Measurements from ENCODE around the gene SLC25A19. TPM values are rescaled to one million over a fixed set of nuclear protein-coding genes. Genes with fewer than 3 reads are reported as not detected.

SLC25A19 gene
- 42.6 TPM for polyA plus RNA-seq (2012; ENCODE audit: insufficient read length, low read depth)

GRCh38 chr17:75289115-75289831 is at the start of gene SLC25A19:
SLC25A19 (minus strand) TSS chr17:75289433; CDS start chr17:75286764, 2,669 bp downstream.
- peak; percentile 63; the same call in 1 of the 2 replicates for TF ChIP-seq TAF1 (IDR thresholded peaks at IDR 0.05; ENCODE audit: borderline replicate concordance, insufficient read depth, low read length)
- TF ChIP-seq FOXP2 (optimal IDR thresholded peaks at IDR 0.05; ENCODE audit: borderline replicate concordance, extremely low read depth, extremely low read length, insufficient read depth): peak; percentile 77
- peak; percentile 87 for TF ChIP-seq POLR2AphosphoS5 (IDR thresholded peaks at IDR 0.05; ENCODE audit: low read depth, low read length)
- no peak for TF ChIP-seq REST (IDR thresholded peaks at IDR 0.05; ENCODE audit: insufficient read depth in 1 of 2, low read depth in 2 of 2, low read length in 2 of 2)
- peak; percentile 35; the same call in 1 of the 2 replicates for TF ChIP-seq SIN3A (IDR thresholded peaks at IDR 0.05; ENCODE audit: borderline replicate concordance, insufficient read depth, low read length)

- no peak for TF ChIP-seq TAF1 (IDR thresholded peaks at IDR 0.05; ENCODE audit: borderline replicate concordance, insufficient read depth, low read length)
- TF ChIP-seq REST (IDR thresholded peaks at IDR 0.05; ENCODE audit: insufficient read depth in 1 of 2, low read depth in 2 of 2, low read length in 2 of 2): no peak
- no peak for TF ChIP-seq FOXP2 (optimal IDR thresholded peaks at IDR 0.05; ENCODE audit: borderline replicate concordance, extremely low read depth, extremely low read length, insufficient read depth)
- TF ChIP-seq SIN3A (IDR thresholded peaks at IDR 0.05; ENCODE audit: borderline replicate concordance, insufficient read depth, low read length): no peak
- TF ChIP-seq POLR2AphosphoS5 (IDR thresholded peaks at IDR 0.05; ENCODE audit: low read depth, low read length): no peak
Measured at GRCh38 chr17:75338335-75338734, 49.1 kb upstream of the SLC25A19 start.

GRCh38 chr17:75335315-75335714 is 46.1 kb upstream of the SLC25A19 start:
- TF ChIP-seq POLR2AphosphoS5 (IDR thresholded peaks at IDR 0.05; ENCODE audit: low read depth, low read length) (no peak), FOXP2 (optimal IDR thresholded peaks at IDR 0.05; ENCODE audit: borderline replicate concordance, extremely low read depth, extremely low read length, insufficient read depth) (no peak), SIN3A (IDR thresholded peaks at IDR 0.05; ENCODE audit: borderline replicate concordance, insufficient read depth, low read length) (no peak), REST (IDR thresholded peaks at IDR 0.05; ENCODE audit: insufficient read depth in 1 of 2, low read depth in 2 of 2, low read length in 2 of 2) (no peak), TAF1 (IDR thresholded peaks at IDR 0.05; ENCODE audit: borderline replicate concordance, insufficient read depth, low read length) (no peak)

- no peak for TF ChIP-seq REST (IDR thresholded peaks at IDR 0.05; ENCODE audit: insufficient read depth in 1 of 2, low read depth in 2 of 2, low read length in 2 of 2)
- no peak for TF ChIP-seq POLR2AphosphoS5 (IDR thresholded peaks at IDR 0.05; ENCODE audit: low read depth, low read length)
- TF ChIP-seq SIN3A (IDR thresholded peaks at IDR 0.05; ENCODE audit: borderline replicate concordance, insufficient read depth, low read length): no peak
- TF ChIP-seq TAF1 (IDR thresholded peaks at IDR 0.05; ENCODE audit: borderline replicate concordance, insufficient read depth, low read length): no peak
- no peak for TF ChIP-seq FOXP2 (optimal IDR thresholded peaks at IDR 0.05; ENCODE audit: borderline replicate concordance, extremely low read depth, extremely low read length, insufficient read depth)
Measured at GRCh38 chr17:75334723-75335122, 45.5 kb upstream of the SLC25A19 start.

All from PFSK-1 (cell line).